NCI-H187 treated with DMSO at 0.1 percent for 48 hours (cell line): ENCODE data around the gene SMAP2.
A peak's percentile ranks its signal among the peaks of the same experiment; 100 is the strongest.

ENCODE experiments used
- DNase-seq: peaks from one replicate; lab custom pipeline; 2025; lab: John Stamatoyannopoulos, UW

SMAP2 gene

DNA sequence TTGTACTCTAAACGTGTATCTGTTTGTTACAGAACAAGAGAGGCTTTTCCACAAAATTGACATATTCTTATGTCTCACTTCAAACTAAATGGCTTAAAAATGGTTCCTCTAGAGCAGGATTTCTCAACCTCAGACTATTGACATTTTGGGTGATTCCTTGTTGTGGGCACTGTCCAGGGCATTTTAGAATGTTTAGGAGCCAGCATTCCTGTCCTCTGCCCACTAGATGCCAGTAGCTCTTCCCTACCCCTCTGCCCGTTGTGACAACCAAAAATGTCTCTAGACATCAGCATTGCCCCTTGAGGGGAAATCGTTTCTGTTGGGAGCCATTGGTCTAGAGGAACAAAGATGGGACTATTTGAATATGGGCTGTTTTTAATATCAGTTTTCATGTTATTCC, 17.3 kb downstream of the SMAP2 start:
- no peak for DNase-seq

DNA sequence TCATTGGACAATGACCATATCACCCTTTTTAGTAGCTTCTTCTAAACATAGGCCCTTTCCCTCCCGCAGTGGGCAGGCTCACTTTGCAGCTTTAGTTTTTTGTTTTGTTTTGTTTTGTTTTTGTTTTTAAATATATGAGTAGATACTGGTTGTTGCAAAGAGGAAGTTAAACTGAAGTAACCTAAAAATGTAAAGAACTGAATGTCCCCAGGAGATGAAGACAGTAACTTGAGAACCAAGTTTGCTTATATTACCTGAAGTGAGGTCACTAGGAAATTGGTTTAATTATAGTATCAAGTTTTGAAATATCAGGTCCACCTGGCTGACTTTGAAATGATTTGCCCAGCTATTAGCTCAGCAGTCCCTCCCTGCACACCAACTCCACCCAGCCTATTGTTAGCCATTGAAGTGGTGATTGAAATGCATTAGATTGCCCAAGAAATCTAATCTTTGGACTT, 18.2 kb downstream of the SMAP2 start:
- no peak for DNase-seq

DNA sequence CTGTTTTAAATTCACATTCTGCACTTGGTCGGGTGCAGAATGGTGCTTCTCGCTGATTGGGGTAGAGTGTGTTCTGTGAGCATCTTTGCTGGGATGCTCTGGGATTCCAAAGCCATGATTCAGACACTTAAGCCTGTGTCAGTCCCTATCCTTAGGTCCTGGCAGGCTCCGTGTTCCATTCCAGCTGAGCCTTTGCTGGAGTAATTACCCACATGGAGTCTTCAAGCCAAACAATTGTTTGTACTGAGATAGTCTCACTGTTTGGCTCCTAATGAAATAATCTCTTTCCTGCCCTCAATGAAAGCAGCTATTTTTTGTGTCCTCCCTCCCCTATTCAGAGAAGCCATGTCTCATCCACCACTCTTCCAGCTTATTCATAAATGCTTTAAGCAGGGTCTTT, 18.7 kb downstream of the SMAP2 start:
- no peak for DNase-seq

DNA sequence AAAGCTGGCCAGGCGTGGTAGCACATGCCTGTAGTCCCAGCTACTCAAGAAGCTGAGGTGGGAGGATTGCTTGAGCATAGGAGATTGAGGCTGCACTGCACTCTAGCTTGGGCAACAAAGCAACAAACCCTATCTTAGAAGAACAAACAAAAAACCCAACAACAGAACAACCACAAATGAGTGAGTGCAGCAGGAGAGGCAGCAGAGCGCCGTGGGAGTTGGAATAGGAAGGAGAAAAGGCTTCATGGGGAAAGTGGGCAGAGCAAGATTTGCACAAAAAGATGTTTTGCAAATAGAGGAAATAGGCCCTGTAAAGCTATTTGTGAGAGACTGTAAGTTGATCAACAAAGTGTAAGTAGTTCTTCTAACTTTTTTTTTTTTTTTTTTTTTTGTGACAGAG, 19.6 kb downstream of the SMAP2 start:
- DNase-seq = no peak

DNA sequence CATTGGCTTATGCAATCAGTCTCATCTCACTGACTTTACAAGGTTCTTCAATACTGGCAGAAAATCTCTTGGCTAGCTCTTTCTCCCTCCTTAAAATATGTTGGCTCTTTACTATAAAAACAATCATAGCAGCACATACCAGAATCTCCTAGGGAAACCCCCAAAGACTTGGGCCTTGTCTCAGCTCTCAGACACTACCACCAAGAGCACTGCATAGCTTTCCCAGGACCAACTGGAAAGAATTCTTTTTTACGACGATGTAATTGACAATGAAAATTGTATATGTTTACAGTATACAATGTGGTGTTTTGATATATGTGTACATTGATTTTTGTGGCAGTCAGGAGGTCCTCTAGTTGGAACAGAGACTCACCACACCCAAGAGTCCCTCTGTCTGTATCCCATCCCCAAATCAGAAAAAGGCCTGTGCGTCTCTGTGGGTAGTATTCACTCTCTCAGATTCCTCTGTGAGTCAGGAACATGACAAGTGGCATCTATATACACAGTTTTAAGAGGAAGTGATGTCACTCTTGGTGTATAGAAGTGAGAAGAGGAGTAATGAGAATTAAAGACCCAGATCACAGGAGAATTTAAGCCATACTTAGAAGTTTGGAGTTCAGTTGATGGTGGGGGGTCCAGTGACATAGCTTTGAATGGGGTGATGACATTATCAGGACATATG, 21.1 kb downstream of the SMAP2 start:
- DNase-seq = no peak

DNA sequence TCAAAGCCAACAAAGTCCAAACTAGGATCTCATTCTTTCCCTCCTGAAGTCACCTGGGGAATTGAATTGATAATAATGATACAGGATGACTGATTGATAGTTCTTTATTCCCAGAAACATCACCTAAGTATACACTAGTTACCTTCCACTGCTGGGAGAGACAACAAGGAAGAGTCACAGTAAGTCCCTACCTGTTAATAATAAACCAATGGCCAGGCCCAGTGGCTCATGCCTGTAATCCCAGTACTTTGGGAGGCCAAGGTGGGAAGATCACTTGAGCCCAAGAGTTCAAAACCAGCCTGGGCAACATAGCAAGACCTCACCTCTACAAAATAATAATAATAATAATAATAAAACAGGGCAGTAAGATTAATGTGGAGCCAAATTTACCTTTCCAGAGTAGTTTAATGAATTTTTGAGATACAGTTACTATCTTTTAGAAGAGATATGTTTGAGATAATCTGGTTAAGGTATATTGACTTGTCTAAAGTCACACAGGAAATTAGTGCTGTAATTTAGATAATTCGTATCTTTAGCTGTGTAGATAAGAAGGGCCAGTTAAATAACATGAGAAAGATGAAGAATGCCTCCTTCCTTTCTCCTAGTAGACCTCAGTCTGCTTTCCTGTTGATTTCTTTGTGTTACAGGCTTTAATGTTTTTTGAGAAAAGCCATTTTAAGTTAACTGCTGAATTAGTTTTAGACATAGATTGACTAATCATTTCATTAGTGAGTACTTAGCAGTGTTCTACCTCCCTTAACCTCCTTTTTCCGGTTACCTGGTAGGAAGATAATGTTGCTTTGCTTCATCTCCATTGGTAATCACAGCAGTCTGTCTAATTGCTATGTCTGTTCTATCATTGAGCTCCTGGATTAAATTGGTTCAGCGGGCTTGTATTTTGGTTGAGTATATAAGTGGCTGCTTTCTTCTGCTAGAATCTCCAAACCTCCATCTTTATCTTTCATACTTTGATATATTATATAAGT, 22.0 kb downstream of the SMAP2 start:
- DNase-seq = no peak

DNA sequence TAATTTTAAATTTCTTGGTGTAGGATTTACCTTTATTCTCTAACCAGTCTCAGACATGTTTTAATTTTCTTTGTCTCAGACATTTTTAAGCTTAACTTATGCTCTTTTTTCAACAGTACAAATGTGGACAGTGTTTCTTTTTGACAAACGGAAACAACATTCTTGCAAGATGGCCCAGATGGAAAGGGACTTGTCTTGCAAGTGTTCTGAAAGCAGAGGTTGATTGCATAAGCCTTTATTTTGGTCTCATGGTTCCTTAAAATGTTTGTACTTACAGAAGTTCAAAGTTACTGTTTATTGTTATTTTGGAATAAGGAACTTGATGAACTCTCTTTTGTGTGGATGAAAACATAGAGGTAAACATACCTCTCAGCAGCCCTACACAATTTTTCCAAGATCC, 22.9 kb downstream of the SMAP2 start:
- DNase-seq = no peak

DNA sequence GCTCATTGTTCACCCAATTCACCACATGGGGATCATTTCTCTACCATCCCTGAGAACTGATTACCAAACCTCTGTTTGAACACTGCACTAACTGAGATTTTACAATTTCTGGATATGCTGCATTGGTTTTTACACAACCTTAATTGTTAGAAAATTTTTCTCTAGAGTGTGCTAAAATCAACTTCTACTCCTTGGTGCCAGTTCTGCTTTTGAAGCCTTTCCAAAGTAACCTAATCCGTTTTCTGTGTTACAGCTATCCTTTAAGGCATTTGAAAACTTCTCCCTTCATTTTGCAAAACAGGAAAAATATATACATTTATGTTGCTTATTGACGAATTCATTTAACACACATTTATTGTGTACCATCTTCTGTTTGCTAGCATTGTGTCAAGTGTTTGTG, 23.7 kb downstream of the SMAP2 start:
- DNase-seq = no peak

DNA sequence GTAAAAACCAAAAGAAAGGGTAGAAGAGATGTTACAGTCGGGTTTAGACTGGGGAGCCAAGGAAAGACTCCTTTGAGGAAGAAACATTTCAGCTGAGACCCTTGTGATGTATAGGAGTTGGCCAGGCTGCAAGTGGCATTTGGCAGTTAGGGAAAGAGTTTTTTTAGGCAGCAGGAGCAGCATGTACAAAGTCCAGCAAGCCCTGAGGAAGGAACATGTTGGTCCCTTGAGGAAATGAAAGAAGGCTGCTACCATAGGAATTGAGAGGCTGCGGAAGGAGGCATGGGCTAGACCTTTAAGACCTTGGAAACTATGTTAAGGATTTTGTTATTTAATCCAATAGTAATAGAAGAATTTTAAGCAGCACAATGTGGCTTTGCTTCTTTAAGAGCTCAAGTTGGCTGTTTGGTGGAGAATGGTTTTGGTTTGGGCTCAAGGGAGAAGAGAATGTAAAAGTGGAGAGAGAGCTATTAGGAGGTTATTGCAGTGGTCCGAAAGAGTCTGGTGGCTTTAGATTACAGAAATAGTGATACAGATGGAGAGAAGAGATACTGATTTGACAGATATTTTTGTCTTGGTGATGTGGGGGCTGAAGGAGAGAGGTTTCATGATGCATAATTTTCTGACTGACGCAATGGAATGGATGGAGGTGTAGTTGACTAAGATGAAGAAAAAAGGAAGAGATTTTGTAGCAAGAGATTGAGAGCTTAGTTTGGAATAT, 26.6 kb downstream of the SMAP2 start:
- no peak for DNase-seq

DNA sequence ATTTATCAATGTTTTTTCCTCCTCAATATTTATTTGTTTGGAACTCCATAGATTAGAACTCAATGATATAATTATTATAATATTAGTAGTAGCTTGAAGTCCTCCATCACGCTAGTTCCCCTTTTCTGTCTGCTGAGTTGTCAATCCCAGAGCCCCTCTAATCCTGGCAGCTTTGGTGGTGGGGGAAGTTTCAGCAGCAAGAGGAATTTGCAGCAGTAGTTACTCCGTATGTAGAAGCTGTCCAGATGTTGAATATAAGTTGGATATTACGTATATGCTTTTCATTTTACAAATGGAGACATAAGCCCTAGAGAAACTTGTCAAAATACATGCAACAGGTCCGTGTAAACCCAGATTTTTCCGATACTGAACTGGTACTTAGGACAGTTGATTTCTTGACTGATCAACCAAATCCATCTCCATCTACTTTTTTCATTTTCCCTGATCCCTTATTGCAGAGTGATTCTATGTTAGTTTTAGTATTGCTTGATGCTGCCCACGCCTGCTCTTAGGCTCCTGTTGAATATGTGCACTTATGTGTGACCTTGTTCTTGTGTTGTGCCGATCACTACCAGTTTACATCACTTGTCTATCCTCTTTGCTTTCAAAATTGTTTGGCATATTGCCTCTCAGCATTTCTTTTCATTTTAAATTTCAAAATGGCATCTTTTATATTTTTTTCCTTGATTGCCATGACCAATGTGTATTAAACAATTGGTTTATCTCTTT, 28.1 kb downstream of the SMAP2 start:
- DNase-seq = no peak

DNA sequence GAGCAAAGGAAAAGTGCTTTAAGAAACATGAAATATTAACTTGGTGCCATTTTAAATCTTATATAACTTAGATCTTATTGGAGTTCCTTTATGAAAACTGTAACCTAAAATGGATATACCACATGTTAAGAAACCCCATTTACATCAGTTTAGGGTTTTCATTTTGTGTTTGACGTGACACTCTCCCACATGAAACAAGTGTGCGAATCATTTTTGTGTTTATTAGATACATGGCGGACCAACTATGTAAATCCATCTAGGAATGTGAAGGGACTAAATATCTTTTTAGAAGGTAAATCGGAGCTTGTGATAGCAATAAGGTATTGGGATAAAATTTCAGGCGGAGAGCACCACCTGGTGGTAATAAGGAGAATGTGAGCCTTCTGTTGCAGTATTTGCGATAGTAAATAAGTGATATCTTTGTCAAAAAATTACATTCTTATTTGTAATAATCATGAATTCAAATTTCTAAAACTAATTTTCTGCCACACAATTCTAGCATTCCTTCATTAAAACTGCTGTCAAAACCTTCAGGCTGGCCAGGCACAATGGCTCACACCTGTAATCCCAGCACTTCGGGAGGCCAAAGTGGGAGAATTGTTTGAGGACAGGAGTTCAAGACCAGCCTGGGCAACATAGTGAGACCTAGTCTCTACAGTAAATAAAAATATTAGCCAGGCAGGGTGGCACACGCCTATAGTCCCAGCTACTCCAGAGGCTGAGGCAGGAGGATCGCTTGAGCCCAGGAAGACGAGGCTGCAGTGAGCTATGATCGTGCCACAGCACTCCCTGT, 31.3 kb downstream of the SMAP2 start:
- peak; percentile 14 for DNase-seq

DNA sequence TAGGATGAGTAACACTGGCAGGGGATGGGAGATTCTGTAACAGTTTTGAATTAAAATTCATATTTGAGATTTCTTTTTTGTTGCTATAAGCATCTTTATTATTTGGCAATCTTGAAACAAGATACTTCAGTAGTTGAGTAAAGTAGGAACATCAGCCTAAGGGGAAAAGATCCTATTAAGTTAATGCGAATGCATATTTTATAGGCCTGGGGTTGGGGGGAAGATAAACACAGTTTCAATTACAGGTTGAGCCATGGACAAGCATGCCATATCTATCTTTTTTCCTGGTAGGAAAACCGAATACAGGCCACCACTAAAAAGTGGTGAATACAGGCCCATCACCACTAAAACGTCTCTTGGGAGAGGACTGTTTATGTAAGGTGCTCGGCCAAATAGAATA, 32.3 kb downstream of the SMAP2 start:
- no peak for DNase-seq

DNA sequence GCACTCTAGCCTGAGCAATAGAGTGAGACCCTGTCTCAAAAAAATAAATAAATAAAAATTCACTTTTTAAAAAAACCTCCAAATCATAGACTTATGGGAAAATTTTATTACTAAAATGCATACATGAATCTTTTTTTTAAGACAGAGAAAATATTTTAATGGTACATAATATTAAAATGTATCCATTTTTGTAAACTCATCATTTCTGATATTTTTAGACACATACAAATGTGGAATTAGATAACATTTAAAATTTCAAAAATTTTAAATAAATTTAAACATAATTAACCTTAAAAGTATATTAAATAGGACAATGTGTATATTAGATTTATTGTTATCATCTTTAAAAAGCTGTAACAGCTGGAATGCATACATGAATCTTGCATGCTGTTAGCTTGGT, 33.9 kb downstream of the SMAP2 start:
- no peak for DNase-seq

DNA sequence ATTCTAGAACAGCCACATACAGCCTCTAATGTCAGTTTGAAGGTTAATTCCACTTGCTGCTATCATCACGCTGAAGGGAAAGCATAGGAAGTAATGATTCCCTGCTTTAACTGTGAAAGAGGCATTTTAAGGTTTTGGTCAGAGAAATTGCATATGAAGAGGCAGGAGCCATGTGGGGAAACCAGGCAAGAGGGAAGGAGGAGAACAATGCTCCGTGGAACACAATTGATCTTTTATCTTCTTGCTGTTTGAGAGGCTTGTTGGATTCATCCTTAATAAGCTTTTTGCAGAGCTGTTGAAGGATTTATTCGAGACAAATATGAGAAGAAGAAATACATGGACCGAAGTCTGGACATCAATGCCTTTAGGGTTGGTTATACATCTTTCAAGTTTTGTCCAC, 35.9 kb downstream of the SMAP2 start:
- DNase-seq = no peak

DNA sequence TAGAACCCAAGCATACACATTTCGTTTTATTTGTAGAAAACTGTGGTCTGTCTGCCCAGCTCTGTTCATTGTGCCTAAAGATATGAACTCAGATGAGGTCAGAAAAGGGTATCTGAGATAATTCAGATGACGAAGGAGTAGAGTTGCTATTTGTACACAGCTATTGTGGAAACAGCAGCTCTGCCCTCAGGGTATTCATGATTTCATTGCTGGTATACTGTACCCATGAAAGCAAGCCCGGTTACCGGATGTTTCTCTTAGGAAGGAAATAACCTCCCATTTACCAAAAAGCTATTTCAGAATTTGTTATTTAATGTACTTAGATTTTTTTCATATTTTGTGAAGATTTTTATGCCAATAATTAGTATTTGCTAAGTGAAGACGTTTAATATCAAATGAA, 37.8 kb downstream of the SMAP2 start:
- DNase-seq = no peak

DNA sequence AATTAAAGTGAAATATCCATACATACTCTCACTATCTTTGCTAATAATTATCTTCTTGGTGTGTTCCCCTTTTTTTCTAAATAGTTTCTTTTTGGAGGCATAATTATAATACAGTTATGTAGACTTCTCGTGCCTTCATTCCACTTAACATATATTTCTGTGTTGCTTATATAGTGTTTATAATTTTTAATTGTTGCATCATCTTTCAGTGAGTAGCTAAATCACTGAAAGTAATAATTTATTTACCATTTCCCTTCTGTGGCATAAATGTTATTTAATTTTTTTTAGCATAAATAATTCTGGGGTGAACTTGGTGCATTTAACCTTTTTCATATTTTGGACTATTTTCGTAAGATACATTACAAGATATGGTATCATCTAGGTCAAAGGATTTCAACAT, 38.3 kb downstream of the SMAP2 start:
- DNase-seq = no peak

DNA sequence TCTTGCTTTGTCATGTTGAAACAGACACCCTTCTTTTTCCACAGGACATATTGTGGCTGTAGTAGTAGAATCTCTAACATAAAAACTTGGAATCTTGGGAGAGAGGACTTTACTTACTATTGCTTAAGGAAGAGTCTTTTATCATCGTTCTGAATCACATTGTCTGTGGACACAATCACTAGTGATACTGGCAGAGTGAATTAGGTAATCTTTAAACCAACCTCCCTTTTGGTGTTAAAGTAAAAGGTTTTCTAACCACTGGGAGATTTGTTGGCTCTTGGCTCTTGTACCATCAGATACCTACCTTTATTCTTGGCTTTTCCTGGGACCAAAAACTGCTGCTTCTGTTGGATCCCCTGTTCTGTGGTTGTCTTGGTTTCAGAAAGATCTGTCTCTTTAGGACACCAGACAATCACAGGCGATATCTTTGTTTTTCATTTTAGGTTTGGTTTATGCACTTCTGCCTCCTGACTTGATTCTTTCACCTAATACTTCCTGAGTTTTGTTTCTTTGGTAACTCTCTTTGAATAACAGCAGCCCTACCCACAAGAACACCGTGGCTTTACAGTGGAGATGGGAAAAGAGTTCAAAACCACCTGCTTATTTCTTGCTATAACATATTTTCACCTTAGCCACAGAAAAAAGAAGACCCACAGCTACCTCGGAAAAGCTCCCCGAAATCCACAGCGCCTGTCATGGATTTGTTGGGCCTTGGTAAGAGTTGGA, 40.2 kb downstream of the SMAP2 start:
- no peak for DNase-seq

DNA sequence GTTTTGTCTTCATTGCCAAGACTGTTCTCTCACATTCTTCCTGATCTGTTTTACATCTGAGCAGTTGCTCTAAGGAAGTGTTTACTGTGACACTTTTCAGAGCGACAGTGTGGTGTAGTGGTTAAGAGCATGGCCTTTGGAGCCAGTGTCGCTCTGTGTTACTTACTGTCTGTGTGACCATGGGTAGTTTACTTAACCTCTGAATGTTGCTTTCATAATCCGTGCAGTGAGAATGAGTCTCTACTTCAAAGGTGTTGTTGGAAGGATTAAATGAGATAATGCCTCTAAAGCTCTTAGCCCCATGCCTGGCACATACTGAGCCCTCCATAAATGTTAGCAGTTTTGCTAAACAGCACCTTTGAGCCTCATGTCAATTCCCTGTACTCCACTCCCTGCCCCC, 40.8 kb downstream of the SMAP2 start:
- no peak for DNase-seq

DNA sequence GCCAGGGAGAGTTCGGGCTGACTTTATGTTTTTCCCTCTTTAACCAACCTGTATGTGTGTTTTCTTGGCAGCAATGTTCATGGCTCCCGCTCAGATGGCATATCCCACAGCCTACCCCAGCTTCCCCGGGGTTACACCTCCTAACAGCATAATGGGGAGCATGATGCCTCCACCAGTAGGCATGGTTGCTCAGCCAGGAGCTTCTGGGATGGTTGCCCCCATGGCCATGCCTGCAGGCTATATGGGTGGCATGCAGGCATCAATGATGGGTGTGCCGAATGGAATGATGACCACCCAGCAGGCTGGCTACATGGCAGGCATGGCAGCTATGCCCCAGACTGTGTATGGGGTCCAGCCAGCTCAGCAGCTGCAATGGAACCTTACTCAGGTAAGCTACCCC, 43.2 kb downstream of the SMAP2 start:
- DNase-seq = no peak
